Choroid plexus epithelial cell (primary cell): Measurements from ENCODE around the gene FAM53B.

Experiments used
- DNase-seq: peaks from one replicate; pipeline ENCODE4 v3.0.0-alpha.2; 2010; ENCODE audit warnings: low read depth
- H3K4me3 ChIP-seq: 2 replicates; pipeline ENCODE4 v1.5.1; 2011; ENCODE audit warnings: low read depth, mild to moderate bottlenecking, control low read depth, low read length, moderate library complexity
- TF ChIP-seq, protein P1 (sequence below): conservative IDR thresholded peaks from 2 replicates; pipeline ENCODE4 v1.5.1; 2011; ENCODE audit warnings: low read depth, mild to moderate bottlenecking, control low read depth, inconsistent platforms, low read length, moderate library complexity

FAM53B gene

DNA sequence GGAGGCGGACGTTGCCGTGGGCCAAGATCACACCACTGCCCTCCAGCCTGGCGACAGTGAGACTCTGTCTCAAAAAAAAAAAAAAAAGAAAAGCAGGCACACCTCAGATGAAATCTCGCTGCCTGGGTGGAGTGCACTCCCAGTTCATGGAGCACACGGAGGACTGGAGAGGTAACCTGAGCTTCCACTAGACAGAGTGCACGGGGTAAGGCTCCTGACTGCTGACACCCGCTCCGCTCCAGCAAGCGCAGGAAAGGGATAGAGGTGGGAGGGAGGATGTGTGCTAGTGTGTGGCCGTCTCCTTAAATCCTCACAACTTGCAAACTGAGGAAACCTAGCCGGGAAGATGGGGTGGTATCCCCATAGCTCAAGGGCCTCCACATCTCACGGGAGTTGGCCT is 50.8 kb downstream of the FAM53B start:
- no peak for DNase-seq
- TF ChIP-seq, protein P1, sequence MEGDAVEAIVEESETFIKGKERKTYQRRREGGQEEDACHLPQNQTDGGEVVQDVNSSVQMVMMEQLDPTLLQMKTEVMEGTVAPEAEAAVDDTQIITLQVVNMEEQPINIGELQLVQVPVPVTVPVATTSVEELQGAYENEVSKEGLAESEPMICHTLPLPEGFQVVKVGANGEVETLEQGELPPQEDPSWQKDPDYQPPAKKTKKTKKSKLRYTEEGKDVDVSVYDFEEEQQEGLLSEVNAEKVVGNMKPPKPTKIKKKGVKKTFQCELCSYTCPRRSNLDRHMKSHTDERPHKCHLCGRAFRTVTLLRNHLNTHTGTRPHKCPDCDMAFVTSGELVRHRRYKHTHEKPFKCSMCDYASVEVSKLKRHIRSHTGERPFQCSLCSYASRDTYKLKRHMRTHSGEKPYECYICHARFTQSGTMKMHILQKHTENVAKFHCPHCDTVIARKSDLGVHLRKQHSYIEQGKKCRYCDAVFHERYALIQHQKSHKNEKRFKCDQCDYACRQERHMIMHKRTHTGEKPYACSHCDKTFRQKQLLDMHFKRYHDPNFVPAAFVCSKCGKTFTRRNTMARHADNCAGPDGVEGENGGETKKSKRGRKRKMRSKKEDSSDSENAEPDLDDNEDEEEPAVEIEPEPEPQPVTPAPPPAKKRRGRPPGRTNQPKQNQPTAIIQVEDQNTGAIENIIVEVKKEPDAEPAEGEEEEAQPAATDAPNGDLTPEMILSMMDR = no peak
- no peak overlapping the region for H3K4me3 ChIP-seq

GRCh38 chr10:124692100-124692446 is 52.1 kb downstream of the FAM53B start:
- no peak overlapping the region for H3K4me3 ChIP-seq
- TF ChIP-seq, protein P1 = no peak
- no peak for DNase-seq

DNA sequence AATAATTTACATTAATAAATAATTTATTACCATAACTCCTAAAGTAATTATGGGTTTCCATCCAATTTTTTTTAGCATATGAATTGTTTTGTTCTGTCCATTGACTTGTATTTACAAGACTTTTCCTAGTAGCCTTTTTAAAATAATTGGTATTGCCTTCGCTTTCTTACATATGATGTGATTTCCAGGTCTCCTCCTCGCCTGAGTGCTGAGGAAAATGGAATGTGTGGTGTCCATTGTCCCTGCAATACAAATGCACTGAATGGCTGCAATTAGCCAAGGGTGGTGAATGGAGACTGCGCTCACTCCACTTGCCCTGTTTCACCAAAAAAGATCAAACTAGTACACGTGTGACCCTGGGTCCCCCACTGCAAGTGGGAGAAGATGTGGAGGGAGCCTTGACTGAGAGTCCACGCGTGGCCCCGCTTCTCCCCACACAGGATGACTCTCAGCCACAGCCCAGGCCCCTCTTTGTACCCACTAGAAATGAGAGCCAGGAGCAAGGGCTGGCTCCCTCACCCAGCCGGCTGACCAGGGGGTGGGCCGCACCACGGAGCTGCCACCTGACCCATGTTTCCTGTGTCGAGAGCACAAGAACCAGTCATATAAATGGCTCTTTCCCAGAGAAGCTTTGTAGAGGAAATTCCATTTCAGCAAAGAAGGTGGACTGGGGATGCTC is 52.6 kb downstream of the FAM53B start:
- TF ChIP-seq, protein P1 = no peak
- no peak overlapping the region for H3K4me3 ChIP-seq
- DNase-seq = no peak

GRCh38 chr10:124691002-124691401 is 53.2 kb downstream of the FAM53B start:
- no peak for DNase-seq
- no peak overlapping the region for H3K4me3 ChIP-seq
- TF ChIP-seq, protein P1 = no peak

DNA sequence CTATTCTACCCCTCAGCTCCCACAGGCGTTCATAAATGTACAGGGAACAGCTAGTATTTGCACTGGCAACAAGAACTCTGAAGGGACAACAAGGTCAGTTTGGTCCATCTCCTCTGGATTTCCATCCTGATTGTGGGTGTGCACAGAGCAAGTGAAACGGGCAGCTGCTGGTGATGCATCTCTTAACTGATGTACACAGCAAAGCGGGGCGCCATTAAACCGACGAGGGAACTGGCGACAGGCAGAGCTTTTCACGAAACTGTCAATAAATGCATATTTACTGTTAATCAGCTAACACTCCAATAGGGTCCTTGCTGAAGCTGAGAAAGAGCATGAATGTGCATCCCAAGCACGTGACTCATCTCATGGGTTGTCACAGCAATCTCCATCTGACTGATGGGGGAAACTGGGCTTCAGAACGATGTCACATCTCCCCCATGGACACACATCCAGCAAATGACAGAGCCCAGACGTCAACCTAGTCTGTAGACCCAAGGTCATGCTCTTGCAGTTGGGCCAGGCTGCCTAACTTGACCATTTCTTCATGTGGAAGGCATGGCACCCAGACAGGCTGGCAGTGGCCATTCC is 54.2 kb downstream of the FAM53B start:
- no peak for DNase-seq
- no peak overlapping the region for H3K4me3 ChIP-seq
- TF ChIP-seq, protein P1 = no peak

GRCh38 chr10:124688889-124689670 is 55.1 kb downstream of the FAM53B start:
- H3K4me3 ChIP-seq = no peak overlapping the region
- TF ChIP-seq, protein P1 = no peak
- peak; percentile 50 for DNase-seq
